Measurements from ENCODE around the gene ARHGAP25.

The ARHGAP25 gene

GRCh38 chr2:68863996-68864395, 129.4 kb downstream of the ARHGAP25 start:
- DNase-seq (ENCODE audit: low spot score) = no peak

GRCh38 chr2:68865108-68865507, 130.5 kb downstream of the ARHGAP25 start:
- DNase-seq (ENCODE audit: low spot score) = no peak

GRCh38 chr2:68870215-68870614, 135.6 kb downstream of the ARHGAP25 start:
- DNase-seq (ENCODE audit: low spot score) = no peak

- DNase-seq (ENCODE audit: low spot score) = no peak
These were observed 136.7 kb downstream of the ARHGAP25 start, which contains the start of gene BMP10 for GRCh38 chr2:68871159-68871764. BMP10 (minus strand) TSS chr2:68871397; CDS start chr2:68871358, 39 bp downstream.
